RWPE2 (cell line): ENCODE results near the gene LRGUK.

ENCODE experiments used
- ATAC-seq: fragments of 200-7000 bp; cut with Tn5 transposase; 3 replicates; pipeline ENCODE4 v1.9.1; 2021; ENCODE audit warnings: low read depth
- DNase-seq: peaks from one replicate; pipeline ENCODE4 v3.0.0-alpha.2; 2020; ENCODE audit warnings: low spot score
- H3K27ac ChIP-seq: fragments of 450-650 bp; 2 replicates; pipeline ENCODE4 v1.5.1; 2017; ENCODE audit warnings: mild to moderate bottlenecking; ENCODE audit not compliant: poor library complexity, severe bottlenecking
- H3K27me3 ChIP-seq: fragments of 250-450 bp; sonication (Bioruptor Pico); 2 replicates; pipeline ENCODE4 v1.5.1; 2021; ENCODE audit warnings: mild to moderate bottlenecking, moderate library complexity; ENCODE audit not compliant: insufficient read depth, poor library complexity, severe bottlenecking
- H3K36me3 ChIP-seq: fragments of 250-450 bp; sonication (Bioruptor Pico); 2 replicates; pipeline ENCODE4 v1.5.1; 2020; ENCODE audit warnings: low read depth, mild to moderate bottlenecking, moderate library complexity
- H3K4me1 ChIP-seq: fragments of 250-450 bp; sonication (Bioruptor Pico); 2 replicates; pipeline ENCODE4 v1.5.1; 2021; ENCODE audit warnings: mild to moderate bottlenecking, moderate library complexity; ENCODE audit not compliant: insufficient read depth, poor library complexity, severe bottlenecking
- H3K4me3 ChIP-seq: fragments of 250-450 bp; sonication (Bioruptor Pico); 2 replicates; pipeline ENCODE4 v1.5.1; 2021; ENCODE audit warnings: mild to moderate bottlenecking, moderate library complexity; ENCODE audit not compliant: severe bottlenecking
- H3K9me3 ChIP-seq: fragments of 250-450 bp; sonication (Bioruptor Pico); 2 replicates; pipeline ENCODE4 v1.5.1; 2021; ENCODE audit warnings: mild to moderate bottlenecking, moderate library complexity; ENCODE audit not compliant: severe bottlenecking
- TF ChIP-seq, protein P1 (sequence below): fragments of 450-650 bp; IDR thresholded peaks from one replicate; pipeline ENCODE4 v1.5.1; 2017; ENCODE audit warnings: mild to moderate bottlenecking, moderate library complexity; ENCODE audit not compliant: poor library complexity, severe bottlenecking

The LRGUK gene

GRCh38 chr7:134154581-134155130 is 27.5 kb downstream of the LRGUK start:
- TF ChIP-seq, protein P1, sequence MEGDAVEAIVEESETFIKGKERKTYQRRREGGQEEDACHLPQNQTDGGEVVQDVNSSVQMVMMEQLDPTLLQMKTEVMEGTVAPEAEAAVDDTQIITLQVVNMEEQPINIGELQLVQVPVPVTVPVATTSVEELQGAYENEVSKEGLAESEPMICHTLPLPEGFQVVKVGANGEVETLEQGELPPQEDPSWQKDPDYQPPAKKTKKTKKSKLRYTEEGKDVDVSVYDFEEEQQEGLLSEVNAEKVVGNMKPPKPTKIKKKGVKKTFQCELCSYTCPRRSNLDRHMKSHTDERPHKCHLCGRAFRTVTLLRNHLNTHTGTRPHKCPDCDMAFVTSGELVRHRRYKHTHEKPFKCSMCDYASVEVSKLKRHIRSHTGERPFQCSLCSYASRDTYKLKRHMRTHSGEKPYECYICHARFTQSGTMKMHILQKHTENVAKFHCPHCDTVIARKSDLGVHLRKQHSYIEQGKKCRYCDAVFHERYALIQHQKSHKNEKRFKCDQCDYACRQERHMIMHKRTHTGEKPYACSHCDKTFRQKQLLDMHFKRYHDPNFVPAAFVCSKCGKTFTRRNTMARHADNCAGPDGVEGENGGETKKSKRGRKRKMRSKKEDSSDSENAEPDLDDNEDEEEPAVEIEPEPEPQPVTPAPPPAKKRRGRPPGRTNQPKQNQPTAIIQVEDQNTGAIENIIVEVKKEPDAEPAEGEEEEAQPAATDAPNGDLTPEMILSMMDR: no peak
- DNase-seq: no peak
- Histone ChIP-seq H3K36me3 (no peaks in the 10 kb centered on the region), H3K9me3 (no peaks in the 10 kb centered on the region), H3K4me1 (no peaks in the 10 kb centered on the region), H3K27me3 (peaks cover 3% of the 10 kb centered on the region), H3K27ac (no peak overlapping the region), H3K4me3 (no peak overlapping the region)
- ATAC-seq: no peak

DNA sequence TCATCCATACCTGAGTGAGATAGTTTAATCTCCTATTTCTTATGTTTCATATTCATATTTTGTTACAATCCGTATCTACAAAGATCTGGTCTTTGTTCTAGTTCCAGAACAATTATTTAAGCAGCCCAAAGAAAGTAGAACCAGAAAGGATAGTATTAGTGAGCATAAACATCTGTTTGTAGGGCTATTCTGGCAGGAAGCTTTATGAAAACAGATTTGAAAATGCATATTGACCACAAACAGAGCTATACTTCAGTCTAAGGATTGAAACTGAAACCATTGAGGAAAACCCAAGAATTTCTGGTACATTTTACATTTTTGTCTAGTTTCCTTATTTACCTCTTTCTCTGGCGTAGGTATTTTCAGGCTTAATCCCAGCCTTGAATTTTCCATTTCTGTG is 28.1 kb downstream of the LRGUK start:
- no peaks in the 10 kb centered on the region for H3K9me3 ChIP-seq
- no peak overlapping the region for H3K27ac ChIP-seq
- TF ChIP-seq, protein P1: no peak
- no peaks in the 10 kb centered on the region for H3K4me1 ChIP-seq
- peaks cover 3% of the 10 kb centered on the region for H3K27me3 ChIP-seq
- no peaks in the 10 kb centered on the region for H3K36me3 ChIP-seq
- H3K4me3 ChIP-seq: no peak overlapping the region
- DNase-seq (no peak), ATAC-seq (no peak)

GRCh38 chr7:134155871-134156270 is 28.7 kb downstream of the LRGUK start:
- H3K27me3 ChIP-seq: peaks cover 3% of the 10 kb centered on the region
- no peaks in the 10 kb centered on the region for H3K36me3 ChIP-seq
- TF ChIP-seq, protein P1: no peak
- H3K4me3 ChIP-seq: no peak overlapping the region
- no peak overlapping the region for H3K27ac ChIP-seq
- no peak for DNase-seq
- H3K4me1 ChIP-seq: no peaks in the 10 kb centered on the region
- no peak for ATAC-seq
- H3K9me3 ChIP-seq: no peaks in the 10 kb centered on the region

- no peak overlapping the region for H3K4me3 ChIP-seq
- H3K27me3 ChIP-seq: no peaks in the 10 kb centered on the region
- TF ChIP-seq, protein P1: no peak
- H3K4me1 ChIP-seq: no peaks in the 10 kb centered on the region
- DNase-seq (no peak), ATAC-seq (no peak)
- no peaks in the 10 kb centered on the region for H3K9me3 ChIP-seq
- H3K27ac ChIP-seq: no peak overlapping the region
- no peaks in the 10 kb centered on the region for H3K36me3 ChIP-seq
Measured at GRCh38 chr7:134165252-134165651, 38.1 kb downstream of the LRGUK start.

GRCh38 chr7:134167250-134167649 is 40.1 kb downstream of the LRGUK start:
- H3K27ac ChIP-seq: no peak overlapping the region
- no peaks in the 10 kb centered on the region for H3K4me1 ChIP-seq
- H3K9me3 ChIP-seq: no peaks in the 10 kb centered on the region
- DNase-seq: no peak
- ATAC-seq: no peak
- TF ChIP-seq, protein P1: no peak
- no peak overlapping the region for H3K4me3 ChIP-seq
- H3K27me3 ChIP-seq: no peaks in the 10 kb centered on the region
- no peaks in the 10 kb centered on the region for H3K36me3 ChIP-seq
